Measurements from ENCODE around the gene KLB.
"Not testable (repeated sequence)": the region's sequence is repeated elsewhere in the genome, so short reads cannot be mapped to it uniquely, and the experiment has no call there.

The KLB gene

GRCh38 chr4:39427520-39428114, 20.9 kb downstream of the KLB start:
- no peak for DNase-seq

DNA sequence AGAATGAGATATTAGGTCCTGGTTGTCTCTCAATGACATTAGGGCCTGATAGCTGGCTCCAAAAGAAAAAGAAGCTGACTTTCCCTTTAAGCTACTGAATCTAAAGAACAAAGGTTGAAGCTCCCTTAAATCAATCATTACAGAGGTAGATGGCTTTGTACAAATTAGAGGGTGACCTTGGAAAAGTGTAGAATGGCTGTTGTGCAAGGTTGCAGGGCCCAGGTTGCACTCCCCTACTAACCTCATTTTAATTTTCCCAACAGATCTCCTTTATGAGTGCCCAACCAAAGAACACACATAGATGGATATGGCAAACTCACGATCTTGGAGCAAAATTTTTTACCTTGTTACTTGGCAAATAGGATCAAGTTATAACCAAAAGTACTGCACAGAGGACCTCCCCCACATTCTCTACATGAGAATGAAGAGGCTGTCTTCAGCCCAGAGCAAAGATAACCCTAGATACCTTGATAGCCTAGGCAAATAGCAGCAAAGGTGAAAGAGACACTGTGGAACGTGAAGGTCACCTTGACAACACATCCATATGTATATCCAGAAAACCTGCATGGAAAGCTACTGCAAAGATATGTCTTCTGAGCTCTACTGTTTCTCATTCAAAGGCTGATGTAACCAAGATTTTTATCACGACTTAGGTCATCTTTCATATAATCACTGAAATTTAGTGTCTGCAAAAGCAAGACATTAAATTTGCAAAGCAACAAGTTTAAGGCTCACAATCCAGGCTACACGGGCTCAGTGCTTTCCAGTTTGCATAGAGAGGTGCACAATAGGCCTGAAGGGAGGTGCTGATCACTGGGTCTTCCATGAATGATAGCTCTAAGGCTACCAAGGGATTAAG, 23.0 kb downstream of the KLB start:
- DNase-seq = no peak

- no peak for DNase-seq
These were observed 27.3 kb downstream of the KLB start for GRCh38 chr4:39433878-39434492.

DNA sequence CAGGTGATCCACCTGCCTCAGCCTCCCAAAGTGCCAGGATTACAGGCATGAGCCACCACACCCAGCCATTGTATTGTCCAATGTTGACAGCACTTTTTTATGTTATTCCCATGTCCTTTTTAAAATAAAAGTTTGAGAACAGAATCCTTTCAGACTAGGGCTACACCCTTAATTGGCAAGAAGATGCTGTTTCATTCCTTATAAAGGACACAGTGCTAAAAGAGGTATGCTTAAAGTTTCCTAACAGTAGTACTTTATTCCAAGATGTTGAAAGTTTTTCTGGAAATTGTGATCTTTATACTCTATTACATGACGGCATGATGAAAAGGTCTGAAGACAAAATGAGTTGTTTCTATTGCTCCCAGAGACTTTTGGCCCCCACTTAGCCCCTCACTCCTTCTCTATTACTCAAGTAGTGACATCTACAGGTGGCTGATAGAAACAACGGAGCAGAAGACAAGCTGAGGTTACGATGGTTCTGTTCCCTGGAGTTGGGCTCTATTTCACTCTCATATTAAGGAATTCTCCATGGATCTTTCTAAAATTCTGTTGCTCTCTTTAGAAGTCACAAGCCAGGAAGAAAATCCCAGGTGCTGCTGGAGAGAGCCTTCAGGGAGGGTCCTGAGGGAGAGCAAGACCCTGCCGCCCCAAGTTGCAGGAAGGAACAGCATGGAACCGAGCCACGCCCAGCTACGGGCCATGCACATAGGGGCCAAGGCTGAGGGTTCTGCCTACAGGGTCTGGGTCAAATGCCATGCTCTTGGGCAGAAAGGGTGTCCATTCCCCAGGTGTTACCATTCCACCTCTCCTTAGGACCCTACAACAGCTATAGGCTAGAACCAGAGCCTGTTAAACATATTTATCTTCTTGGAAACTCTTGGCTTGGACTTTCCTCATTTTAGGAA, 29.2 kb downstream of the KLB start:
- DNase-seq = no peak

DNA sequence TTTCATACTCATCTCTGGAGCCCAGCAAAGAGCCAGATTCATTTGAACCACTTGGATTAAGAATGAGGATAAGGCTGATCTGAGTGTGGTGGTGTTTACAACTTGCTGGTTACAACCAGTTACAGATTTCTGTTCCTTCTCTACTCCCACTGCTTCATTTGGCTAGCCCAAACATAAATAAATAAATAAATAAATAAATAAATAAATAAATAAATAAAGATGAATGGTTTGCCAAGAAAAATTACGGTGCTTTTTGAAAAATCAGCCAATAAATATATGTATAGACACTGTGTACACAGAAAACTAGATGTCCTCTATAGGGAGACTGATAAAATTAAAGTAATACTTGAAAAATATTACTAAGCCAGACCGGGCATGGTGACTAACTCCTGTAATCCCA, 34.9 kb downstream of the KLB start:
- no peak for DNase-seq

DNA sequence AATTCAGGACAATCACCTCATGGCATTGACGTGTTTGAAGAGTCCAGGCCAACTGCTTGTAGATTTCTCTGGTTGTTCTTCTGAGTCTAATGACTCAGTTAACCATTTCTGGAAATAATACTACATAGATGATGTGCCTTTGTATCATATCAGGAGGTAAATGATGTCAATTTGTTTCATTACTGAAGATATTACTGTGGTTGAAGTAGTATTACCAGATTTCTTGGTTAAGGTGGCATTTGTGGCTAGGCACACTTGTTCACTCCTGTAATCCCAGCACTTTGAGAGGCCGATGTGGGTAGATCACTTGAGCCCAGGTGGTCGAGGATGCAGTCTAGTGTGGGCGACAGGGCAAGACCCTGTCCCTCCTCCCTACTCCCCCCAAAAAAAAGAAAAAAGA, 36.3 kb downstream of the KLB start:
- DNase-seq = no peak

- DNase-seq = no peak
These were observed 39.7 kb downstream of the KLB start for GRCh38 chr4:39446483-39446841.

DNA sequence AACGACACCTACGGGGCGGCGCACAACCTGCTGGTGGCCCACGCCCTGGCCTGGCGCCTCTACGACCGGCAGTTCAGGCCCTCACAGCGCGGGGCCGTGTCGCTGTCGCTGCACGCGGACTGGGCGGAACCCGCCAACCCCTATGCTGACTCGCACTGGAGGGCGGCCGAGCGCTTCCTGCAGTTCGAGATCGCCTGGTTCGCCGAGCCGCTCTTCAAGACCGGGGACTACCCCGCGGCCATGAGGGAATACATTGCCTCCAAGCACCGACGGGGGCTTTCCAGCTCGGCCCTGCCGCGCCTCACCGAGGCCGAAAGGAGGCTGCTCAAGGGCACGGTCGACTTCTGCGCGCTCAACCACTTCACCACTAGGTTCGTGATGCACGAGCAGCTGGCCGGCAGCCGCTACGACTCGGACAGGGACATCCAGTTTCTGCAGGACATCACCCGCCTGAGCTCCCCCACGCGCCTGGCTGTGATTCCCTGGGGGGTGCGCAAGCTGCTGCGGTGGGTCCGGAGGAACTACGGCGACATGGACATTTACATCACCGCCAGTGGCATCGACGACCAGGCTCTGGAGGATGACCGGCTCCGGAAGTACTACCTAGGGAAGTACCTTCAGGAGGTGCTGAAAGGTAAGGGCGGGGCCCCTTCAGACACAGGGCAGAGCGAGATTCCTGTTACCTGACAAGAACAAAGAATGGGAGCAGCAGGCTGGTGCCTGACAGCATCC, 40.3 kb downstream of the KLB start:
- DNase-seq = no peak

- DNase-seq = no peak
These were observed 43.9 kb downstream of the KLB start for GRCh38 chr4:39450618-39451017.

GRCh38 chr4:39451423-39452023, 44.8 kb downstream of the KLB start:
- no peak for DNase-seq

DNA sequence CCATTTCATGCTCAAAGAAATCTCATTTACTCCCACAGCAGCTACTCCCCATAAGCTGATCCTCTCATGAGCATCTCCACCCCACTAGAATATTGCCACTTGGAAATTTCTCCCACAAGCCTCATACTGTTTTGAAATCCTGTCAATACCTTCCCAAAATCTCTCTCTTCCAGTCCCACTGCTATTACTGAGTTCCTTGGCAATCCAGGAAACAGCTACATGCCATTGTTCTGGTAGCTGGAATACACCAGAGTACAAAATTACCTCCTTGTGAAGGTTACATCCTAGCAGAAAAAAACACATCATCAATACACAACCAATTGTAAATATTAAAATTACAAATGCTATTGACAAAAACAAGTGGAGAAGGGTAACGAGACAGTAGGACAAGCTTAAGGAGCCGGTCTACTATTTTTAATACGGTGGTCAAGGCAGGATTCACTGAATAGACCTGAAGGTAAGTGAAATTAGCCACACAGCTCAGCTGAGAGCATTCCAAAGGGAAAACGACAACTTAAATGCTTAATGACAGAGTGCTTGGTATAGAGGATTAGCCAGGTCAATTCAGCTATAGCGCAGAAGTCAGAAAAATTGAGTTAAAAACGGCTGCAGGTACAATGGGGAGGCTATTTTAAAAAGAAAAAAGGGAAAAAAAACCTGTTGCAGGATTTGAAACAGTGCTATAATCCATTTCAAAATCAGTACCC, 45.6 kb downstream of the KLB start:
- DNase-seq = no peak

DNA sequence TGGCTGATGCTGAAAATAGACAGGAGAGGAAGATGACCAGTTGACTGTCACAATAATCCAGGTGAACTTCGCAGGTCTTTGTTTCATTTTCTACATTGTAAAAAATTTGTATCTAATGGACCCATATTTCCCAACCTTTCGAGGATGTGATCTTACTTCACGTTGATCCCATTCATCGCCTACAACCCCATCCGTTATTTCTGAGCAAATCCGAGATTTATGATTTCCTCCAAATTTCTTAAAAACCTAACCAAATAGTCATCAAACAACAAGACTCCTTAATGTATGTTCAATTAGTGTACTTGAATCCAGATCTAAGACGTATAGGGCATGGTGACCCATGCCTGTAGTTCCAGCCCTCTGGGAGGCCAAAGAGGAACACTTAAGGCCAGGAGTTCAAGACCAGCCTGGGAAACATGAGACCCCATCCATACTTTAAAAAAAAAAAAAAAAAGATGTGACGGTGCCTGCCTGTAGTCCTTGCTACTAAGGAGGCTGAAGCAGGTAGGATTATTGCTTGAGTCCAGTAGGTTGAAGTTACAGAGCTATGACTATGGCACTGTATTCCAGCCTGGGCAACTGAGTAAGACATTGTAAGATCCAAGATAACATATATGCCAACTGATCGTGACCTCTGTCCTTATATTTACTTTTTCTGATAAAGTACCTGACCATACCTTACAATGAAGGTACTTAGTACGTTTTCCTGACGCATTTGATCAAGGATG, 46.3 kb downstream of the KLB start:
- no peak for DNase-seq

DNA sequence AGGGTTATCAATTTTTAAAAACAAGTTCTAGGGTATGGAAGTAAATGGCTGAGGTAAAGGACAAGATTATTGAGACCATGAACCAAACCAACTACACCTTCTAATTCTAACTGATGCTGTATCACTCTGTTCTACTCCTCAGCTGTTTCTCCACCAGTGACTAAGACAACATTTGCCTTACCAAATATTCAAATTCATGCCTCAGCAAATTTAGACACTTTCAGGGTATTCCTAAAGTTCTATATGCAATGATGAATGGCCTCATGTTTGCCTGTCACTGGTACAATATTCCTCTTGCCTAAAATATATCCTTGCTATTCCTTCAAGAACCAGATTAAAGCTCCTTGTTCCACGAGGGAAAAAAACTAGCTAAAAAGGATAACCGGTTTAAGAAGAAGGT, 47.0 kb downstream of the KLB start:
- no peak for DNase-seq

DNA sequence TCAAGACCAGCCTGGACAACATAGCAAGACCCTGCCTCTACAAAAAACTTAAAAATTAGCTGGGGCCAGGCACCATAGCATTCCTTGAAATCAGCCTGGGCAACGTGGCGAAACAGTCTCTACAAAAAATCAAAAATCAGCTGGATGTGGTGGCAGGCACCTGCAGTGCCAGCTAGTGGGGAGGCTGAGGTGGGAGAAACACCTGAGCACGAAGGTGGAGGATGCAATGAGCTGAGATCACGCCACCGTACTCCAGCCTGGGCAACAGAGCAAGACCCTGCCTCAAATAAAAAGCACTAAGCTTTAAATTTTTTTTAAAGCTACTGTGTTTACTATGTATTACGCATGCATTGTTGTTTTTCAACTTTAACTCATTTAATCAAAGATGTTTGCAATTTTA, 48.8 kb downstream of the KLB start:
- no peak for DNase-seq

DNA sequence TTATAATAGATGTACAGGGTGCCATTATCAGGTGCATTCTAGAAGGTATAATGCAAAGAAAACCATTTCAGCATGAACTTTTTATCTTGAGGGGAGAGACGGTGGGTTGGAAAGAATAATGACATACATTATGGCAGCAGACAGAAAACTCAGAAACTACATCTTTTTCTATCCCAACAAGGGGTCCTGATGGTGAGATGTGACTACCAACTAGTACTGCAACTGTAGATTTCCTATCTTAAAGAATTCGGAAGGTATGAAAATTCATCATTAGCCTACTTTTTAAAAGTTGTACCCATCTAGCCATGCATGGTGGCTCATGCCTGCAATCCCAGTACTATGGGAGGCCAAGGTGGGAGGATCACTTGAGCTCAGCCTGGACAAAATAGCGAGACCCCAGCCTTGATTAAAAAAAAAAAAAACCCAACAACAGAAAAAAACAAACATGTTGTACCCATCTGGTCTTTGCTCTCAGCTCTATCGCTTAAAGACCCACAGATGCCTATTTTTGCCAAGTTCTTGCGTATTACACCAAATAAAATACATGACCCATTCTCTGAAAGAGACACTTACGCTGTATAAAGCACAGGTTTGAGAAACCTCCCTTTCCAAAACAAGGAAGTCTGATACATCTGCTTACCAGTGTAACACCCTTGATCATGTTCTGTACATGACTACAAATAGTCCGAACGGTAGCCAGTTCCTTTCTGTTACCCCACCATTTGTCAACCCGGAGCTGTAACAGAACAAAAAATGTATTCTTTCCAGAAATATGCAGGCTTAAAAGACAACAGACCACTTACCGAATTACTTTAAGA, 50.4 kb downstream of the KLB start:
- no peak for DNase-seq

GRCh38 chr4:39458161-39458504, 51.4 kb downstream of the KLB start:
- not testable (repeated sequence) for DNase-seq

GRCh38 chr4:39458505-39459300, 52.0 kb downstream of the KLB start, which contains the start of the genes LIAS and RPL9:
LIAS (plus strand) TSS chr4:39459056; CDS start chr4:39459118, 62 bp downstream.
RPL9 (minus strand) TSS chr4:39458922; CDS start chr4:39458439, 483 bp downstream.
- DNase-seq = peak; percentile 96 to 99 (median 99)

DNA sequence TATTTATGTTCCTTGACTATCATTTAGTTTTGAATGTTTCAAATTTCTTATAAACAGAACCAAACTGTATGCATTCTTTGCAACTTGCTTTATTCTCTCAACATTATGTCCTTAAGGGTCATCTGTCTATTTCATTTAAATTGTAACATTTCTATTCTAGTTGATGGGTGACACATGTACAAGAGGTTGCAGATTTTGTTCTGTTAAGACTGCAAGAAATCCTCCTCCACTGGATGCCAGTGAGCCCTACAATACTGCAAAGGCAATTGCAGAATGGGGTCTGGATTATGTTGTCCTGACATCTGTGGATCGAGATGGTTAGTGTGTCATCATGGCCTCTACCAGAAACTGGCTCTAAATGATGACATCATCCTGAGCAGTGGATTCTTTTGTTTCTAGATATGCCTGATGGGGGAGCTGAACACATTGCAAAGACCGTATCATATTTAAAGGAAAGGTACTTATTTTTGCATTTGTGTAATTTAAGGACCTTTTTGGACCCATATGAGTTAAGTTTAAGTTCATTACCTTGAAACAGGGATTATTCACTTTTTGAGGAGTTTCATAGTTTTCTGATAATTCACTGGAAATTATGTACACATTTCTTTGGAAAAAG, 58.3 kb downstream of the KLB start:
- no peak for DNase-seq

All from NCI-H1417 (cell line).